ENCODE data around the gene CTTNBP2NL.

Gene CTTNBP2NL, protein sequence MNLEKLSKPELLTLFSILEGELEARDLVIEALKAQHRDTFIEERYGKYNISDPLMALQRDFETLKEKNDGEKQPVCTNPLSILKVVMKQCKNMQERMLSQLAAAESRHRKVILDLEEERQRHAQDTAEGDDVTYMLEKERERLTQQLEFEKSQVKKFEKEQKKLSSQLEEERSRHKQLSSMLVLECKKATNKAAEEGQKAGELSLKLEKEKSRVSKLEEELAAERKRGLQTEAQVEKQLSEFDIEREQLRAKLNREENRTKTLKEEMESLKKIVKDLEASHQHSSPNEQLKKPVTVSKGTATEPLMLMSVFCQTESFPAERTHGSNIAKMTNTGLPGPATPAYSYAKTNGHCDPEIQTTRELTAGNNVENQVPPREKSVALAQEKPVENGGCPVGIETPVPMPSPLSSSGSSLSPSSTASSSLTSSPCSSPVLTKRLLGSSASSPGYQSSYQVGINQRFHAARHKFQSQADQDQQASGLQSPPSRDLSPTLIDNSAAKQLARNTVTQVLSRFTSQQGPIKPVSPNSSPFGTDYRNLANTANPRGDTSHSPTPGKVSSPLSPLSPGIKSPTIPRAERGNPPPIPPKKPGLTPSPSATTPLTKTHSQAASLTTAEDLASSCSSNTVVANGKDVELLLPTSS

DNA sequence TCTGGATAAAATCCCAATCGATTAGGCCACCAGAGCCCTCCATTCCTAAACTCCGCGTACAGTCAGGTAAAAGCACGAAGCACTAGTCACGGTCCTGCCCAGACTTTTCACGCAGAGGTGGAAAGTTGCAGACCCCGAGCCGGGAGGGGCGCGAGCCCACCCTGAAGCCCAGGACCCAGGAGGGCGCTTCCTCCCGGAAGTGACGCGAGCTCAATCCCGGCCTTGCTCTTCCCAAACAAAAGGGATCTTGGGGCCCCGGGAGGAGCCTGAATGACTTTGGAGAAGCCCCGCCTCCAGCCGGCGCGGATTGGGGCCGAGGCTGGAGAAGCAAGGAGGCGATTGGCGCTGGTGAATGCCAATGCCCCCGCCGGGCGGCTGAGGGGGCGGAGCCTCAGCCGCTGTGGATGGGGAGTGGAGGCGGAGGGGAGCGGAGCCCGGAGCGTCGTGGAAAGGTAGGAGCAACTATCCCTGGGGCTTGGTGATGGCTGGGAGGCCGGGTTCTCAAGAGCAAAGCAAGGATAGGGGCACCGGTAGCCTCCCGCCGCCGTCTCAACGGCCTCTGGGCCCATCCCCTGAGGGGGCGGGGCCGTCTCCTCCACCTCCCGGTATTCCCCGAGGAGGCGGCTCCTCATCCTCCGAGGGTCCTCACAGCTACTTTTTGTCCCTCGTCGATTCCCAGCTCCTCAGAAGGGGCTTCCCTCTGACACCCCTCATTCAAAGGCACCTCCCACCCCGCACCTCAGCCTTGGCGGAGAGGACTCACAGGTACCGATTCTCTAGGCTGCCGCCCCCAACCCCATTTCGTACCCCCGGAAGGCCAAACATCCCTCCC lies at the start of gene CTTNBP2NL:
Gene CTTNBP2NL, plus strand, starts transcription at position 394 of the 832 bp plus-strand sequence. CDS start 19,952 bp downstream, outside the sequence.
- DNase-seq = peak; percentile 79

DNA sequence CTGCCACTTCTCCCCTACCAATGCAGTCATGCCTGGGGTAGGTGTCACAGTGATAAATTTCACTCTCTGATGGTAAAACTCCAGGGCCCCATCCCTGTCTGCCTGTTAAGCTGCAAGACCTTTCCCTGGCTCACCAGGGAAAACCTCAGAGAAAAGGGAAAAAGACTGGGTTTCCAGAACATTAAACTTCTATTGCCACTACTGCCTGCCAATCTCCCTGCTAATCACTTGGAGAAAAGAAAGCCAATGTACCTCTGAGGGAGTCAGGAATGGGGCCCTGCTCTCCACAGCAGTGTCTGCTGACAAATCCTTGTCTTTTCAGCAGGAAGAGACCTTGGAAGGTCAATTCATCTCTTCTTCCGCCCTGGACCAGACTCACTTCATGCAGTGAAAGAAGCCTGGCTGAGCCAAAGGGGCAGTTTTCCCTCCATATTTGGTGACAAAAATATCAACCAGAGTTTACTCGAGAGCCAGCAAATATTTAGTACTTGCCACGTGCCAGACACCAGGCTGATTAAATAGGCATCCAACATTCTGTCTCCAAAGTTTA lies 49.1 kb upstream of the CTTNBP2NL start:
- DNase-seq = no peak

DNA sequence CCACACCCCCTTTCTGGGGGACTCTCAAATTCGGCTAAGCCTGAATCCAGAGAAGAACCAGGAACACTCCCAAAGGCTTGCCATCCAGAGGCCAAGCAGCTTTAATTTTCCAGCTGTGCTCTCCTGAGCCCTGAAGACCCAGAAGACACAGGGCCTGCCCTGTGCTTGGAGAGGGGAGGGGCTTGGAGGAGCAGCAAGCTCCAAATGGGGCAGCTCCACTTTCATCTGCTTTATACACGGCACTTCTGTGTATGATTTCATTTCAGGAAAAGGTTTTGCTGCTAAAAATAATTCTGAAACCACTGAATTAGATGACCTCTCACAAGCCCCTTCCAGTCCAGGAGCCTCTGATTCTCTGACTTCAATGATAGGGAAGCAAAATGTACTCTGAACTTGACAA lies 39.2 kb upstream of the CTTNBP2NL start:
- DNase-seq = no peak

DNA sequence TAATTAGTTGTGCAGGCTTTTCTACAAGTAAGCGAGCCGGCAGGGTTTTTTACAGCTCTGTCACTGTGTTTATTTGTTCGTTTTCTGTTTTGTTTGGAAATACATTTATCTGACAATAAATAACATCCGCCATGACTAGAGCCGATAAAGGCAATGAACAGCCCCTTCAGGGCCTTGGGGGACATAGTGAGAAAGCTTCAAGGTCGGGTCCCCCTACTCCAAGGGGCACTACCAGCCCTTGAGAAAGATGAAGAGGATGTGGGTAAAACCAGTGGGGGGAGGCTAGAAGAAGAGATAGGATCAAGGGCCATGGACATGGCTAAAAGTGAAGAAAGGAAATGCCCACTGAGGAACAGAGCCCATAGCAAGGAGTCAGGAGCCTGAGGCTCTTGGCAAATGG lies 38.5 kb upstream of the CTTNBP2NL start:
- DNase-seq = no peak

DNA sequence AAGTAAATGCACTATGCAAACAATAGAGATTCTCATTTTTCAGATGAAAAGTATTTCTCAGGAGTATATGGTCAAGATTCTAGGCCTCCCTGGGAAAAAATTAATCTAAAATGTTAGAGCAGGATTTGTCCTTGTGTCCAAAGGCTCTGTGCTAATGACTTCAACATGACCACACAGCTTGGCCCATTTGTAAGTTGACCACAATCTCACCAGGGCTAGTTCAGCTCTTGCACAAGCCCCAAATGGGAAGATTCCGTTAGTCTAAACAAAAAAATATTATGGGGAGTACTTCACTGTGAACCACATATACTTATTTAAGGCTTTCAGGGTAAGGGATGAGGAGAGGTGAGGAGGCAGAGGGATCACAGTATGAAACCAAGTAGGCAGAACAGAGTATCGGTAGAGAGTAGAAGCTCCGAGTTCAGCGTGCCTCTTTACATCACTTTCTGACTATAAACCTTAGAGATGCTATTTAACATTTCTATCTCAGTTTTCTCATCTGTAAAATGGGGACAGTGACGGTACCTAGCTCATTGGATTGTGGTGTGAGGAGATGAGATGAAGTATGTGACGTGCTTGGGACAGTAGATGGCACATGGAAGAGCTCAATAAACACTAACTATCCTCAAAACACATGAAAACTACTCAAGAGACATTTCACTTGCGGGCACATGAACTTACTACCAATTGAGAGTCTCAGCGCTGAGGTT lies 37.8 kb upstream of the CTTNBP2NL start:
- no peak for DNase-seq

DNA sequence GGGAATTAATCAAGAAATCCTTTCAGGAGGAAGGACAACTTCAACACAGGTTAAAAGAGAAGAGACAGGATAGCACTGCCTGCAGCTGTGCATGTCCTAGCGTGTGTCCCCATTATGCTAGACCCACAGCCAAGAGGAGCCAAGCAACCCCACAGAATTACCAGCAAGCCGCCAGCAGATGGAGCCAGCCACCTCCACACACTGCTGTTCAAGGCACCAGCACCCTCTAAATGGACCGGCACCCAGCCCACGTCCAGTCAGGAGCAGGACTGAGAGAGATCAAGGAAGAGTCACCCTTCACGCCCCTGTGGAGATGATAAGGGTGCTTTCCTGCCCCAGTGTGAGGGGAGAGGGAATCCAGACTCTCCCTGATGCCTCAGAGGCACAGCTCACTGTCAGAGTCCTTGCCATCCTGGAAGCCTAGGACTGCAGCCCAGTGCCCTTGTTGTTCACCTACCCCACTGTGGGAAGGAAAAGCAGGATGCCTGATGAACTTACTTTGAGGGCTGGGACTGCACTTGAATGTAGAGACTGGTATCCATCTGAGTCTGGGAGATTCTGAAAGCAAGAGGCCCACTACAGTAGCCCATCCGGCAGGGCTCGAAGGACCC lies 37.1 kb upstream of the CTTNBP2NL start:
- peak; percentile 6 to 28 for DNase-seq

DNA sequence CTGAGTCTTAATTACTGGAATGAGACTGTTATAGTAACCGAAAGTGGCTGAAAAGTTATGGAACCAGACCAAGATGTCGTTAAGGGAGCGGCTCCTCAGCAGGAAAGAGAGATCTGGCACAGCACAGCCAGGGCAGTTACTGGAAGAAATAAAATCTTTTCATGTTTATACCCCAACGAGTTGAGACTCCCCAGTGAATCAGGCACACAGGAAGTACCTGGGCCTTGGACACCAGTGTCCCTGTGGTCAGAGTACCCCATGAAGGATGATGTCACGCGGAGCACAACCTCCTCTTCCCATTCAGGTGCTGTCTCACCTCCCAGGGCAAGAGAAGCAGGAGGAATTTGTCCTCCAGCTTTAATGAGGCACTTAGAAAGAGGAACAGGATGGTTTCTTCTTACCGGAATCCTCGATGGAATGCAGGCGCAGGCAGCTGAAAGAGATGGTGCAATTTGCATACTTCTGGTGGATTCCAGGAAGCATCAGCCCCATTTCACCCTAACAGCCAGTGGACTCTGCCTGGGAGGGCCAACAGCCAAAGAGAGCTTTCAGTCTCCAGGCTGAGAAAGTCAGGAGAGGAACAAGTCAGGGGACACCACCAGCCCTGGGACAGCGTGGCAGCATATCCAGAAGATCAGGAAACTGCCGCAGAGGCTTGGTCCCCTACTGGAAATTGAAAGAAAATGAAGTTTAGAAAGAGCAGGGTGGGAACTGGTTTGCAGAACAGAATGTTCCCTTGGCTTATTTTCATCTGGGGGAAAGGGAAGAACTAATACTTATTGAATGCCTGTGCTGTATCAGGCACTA lies 35.9 kb upstream of the CTTNBP2NL start:
- DNase-seq = no peak

DNA sequence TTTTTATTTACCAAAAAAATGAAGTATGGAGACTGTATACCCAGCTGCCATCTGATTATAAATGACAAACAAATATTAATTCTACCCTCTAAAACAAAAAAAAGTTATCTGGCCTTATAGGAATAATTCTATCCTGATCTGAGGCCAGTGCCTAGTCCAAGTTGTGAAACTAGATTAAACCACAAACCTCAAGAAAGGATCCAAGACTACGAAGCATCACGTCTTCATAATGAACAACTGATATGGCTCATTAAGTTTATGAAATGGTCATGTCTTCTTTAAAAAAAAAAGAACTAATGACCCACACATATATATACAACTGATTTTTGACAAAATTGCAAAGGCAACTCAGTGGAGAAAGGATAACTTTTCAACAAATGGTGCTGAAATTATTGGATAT lies 32.4 kb upstream of the CTTNBP2NL start:
- no peak for DNase-seq

DNA sequence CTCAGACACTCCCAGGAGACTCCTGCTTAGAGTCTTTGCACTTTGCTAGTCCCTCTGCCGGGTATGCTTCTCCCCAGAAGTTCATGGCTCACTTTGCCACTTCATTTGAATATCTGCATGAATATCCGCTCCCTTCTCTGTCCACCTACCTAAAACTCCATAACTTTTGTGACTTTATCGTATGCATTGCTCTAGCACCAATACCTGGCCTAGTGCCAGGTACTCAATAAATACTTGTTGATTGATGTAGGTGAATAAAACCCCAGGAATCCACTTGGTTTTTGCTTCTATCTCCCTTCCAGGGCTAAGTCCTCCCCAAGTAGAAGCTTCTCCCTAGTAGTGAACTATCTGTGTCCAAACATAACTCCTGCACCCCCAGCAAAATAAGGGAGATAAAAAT lies 27.8 kb upstream of the CTTNBP2NL start:
- DNase-seq = no peak

DNA sequence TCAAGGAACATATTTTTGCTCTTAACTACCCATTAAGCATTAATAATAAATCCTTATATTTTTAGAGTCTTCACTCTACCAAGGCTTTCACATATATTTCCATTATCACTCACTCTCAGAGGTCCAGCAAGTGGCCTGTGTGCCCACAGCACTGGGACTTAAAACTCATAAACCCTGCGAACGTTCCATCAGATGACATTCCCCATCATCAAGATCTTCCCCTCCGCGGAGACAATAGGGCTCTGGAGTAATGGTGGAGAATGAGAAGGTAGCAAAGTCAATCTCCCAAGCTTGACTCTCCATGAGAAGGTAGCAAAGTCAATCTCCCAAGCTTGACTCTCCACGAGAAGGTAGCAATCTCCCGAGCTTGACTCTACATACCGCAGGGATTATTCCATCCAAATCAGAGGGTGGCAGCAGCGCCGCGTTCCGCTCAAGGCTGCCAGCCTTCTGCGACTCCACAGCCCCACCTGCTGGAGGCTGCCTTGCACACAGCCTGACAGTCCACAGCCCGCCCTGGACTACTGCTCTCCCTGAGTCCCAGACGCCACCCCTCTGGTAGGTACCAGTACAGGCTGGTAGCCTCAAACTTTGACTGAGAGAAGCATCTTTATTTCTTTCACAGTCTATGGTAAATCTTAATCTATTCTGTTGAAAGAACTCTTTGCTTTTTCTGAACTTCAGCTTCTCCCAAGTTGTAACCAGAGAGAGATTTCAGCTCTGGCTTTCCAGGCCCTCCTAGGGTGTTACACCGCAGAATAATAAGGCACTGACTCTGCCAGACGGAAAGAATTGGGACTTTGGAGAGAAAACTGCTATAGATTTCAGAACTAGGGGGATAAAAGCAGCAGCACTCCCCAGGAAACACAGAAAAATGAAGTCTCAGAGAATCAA lies 26.4 kb upstream of the CTTNBP2NL start:
- peak; percentile 72 to 78 for DNase-seq

DNA sequence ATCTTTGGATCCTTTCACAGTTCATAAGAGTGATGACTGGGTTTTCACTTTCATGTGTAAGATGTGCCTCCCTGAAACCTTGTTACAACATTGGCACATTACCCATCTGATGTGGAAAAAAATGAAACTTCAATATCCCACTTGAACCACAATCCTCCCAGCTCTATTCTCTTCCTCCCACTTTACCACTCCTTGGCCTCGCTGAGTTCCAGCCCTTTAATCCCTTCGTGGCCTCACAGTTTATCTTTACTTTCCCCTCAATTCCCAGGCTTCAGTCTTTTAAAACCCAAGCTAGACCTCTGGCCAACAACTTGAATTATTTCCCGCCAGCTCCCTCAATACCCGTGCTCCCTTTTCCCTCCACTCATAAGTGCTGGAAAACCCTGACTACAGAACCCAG lies 25.0 kb upstream of the CTTNBP2NL start:
- DNase-seq = no peak

DNA sequence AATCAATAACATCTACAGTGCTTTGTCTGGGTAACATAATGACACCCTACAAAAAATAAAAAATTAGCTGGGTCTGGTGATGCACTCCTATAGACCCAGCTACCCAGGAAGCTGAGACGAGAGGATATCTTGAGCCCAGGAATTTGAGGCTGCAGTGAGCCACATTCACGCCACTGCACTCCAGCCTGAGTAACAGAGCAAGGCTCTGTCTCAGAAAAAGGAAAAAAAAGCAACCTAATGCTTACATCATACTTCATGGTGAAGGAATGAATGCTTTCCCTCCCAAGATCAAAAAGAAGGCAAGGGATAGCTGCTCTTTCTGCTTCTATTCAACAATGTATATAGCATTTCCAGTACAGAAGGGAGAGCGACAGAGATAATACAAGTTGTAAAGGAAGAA lies 24.2 kb upstream of the CTTNBP2NL start:
- DNase-seq = no peak

DNA sequence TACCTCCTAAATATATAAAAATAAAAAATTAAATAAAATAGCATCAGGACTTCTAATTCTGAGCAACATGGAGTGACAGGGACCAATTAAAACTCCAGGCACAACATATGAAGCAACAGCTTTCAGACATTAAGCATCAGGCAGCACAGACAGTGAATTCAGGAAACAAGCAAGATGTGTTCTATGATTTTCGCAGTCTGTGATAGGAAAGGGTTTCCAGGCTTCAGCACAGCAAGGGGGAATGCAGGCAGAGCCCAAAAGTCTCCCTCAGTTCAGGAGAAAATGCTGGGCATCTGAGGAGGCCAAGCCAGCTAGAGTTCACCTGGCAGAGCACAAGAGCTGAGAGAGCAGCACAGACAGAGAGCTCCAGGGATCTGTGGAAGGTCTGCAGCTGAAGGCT lies 22.2 kb upstream of the CTTNBP2NL start:
- no peak for DNase-seq

DNA sequence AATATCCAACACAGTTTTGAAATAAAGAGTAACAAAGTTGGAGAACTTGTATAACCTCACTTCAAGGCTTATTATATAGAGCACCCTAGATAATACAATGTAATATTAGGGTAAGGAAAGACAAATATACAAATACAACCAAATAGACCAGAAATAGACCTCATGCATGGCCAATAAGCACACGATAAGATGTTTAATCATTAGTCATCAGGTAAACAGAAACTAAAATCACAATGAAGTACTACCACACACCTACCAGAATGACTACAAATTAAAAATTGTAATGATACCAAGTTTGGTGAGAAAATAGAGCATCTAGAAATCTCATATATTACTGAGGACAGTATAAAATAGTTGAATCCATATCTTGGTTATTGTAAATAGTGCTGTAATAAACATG lies 20.3 kb upstream of the CTTNBP2NL start:
- no peak for DNase-seq

DNA sequence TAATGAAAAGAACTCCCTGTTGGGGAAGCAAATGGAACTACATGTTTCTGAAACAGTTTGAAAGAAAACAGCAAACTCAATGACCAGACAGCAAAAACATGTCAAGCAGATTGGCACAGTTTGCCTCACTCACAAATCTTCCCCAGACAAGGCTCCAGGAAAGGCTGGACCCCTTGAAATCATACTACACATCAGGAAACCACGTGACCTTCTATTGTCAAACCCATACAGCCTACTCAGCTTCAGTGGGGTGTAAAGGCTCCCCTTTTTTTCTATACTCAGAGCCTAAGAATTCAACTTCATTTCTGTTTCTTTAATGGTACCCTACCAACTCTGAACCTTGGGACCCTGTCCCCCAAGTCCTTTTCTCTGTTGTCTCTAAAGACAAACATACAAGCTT lies 15.7 kb upstream of the CTTNBP2NL start:
- no peak for DNase-seq

DNA sequence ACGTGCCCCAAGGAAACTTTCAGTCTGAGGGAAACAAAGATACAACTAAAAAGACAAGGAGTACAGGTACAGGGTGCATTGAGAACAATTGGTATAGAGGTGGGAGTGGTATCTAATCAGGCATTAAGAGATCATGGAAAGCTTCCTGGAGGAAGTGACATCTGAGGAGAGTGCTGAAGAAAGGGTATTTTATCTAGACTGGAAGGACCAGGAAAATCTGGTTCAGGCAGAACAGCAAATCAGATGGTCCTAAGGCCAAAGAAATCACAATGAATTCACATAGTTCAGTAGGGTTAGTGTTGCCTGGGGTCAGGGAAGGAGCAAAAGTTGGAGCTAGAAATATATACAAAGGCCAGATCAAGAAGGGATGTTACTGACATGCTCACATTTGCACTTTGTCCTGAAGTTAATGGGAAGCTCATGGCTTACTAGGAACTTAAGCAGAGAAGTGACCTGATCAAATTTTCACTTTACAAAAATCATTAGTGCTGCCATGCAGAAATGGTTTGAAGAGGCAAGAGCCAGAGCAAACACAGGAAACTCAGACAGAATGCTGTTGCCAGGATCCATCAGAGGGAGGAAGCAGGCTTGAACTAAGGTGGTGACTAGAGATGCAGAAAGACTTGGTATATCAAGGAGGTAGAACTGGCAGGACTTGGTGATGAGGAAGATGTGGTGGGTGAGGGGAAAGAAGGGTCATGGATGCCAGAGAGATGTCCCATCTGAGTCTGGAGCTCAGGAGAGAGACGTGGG lies 14.5 kb upstream of the CTTNBP2NL start:
- no peak for DNase-seq

DNA sequence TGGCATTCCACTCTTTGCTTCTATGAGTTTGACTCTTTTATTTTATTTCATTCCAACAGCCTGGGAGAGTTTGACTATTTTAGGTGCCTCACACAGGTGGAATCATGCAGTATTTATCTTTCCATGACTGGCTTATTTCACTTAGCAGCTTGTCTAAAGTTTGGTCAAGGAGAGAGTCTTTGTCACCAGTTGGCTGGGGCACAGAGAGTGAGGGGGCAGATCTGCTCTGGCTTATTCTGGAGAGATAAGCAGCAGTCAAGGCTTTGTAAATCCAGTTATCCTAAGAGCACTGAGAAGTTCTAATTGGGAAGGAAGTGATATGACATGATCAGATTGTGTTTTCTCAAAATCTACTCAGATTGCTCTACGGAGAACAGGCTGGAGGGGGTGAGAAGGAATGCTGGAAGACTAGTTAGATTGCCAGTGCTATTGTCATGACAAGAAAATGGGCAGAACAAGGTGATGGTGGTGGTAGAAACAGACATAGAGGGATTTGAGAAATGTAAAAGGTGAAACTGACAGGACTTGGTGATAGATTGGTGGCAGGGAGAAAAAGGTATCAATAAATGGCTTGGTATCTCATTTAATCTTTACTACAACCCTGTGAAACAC lies 12.1 kb upstream of the CTTNBP2NL start:
- DNase-seq = no peak

DNA sequence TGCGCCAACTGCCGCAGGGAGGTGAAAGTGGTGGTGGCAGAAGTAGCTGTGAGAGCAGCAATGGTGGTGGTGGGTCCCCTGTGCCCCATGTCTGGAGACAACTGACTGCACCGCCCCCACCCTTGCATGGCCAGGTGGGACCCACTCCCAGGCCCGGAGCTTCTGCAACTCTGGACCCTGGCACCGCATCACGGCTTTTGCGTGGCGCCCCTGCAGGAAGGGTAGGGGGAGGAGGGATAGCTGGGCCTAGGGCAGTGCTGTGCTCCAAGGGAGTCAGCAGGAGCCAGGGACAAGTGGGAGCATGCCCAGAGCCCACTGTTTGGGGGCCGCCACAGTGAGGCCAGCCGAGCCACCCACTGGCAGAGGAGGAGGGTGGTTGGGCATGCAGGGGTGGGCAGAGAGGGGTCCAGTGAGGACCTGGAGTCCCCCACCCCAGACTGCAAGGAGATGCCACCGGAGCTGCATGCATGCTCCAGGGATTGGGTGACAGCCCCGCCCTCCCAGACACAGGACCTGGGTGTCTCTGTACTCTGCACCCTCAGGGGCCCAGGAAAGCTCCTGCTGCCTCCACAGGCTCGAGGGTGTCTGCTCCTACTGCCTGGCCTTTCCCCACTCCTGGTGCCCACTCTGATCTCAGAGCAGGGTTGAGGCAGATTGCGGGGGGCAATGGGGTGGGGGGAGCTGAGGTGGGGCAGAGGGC lies 9.8 kb upstream of the CTTNBP2NL start:
- no peak for DNase-seq

All from CD4-positive, alpha-beta T cell treated with Interleukin-1 beta for 1 hour (primary cell).